Hepatocyte (in vitro differentiated cells): ENCODE data around the gene IDH2. TPM values are rescaled to one million over a fixed set of nuclear protein-coding genes. Genes with fewer than 3 reads are reported as not detected.

ENCODE experiments used
- DNase-seq: peaks from one replicate; pipeline ENCODE4 v3.0.0-alpha.2; 2016; ENCODE audit warnings: low spot score
- H2AFZ ChIP-seq: fragments of 200-600 bp; sonication (generic); 2 replicates; pipeline ENCODE4 v1.6.0; 2016; ENCODE audit warnings: antibody characterized with exemption, mild to moderate bottlenecking
- H3K27ac ChIP-seq: fragments of 200-600 bp; sonication (generic); 2 replicates; pipeline ENCODE4 v1.5.1; 2016; ENCODE audit warnings: mild to moderate bottlenecking
- H3K27me3 ChIP-seq: fragments of 200-600 bp; sonication (generic); 2 replicates; pipeline ENCODE4 v1.6.1; 2016
- H3K36me3 ChIP-seq: fragments of 200-600 bp; sonication (generic); replicated peaks from 2 replicates; pipeline ENCODE4 v1.5.1; 2016; ENCODE audit warnings: low read depth; ENCODE audit not compliant: insufficient read depth
- H3K4me1 ChIP-seq: fragments of 200-600 bp; sonication (generic); 2 replicates; pipeline ENCODE4 v1.5.1; 2016; ENCODE audit warnings: mild to moderate bottlenecking, moderate library complexity; ENCODE audit not compliant: insufficient read depth
- H3K4me2 ChIP-seq: fragments of 200-600 bp; sonication (generic); 2 replicates; pipeline ENCODE4 v1.6.0; 2016
- H3K4me3 ChIP-seq: fragments of 200-600 bp; sonication (generic); 2 replicates; pipeline ENCODE4 v1.5.1; 2016; ENCODE audit warnings: mild to moderate bottlenecking
- H3K79me2 ChIP-seq: fragments of 200-600 bp; sonication (generic); 2 replicates; pipeline ENCODE4 v1.6.0; 2017; ENCODE audit warnings: mild to moderate bottlenecking
- H3K9me2 ChIP-seq: fragments of 200-600 bp; sonication (generic); replicated peaks from 2 replicates; pipeline ENCODE4 v1.6.0; 2017; ENCODE audit warnings: mild to moderate bottlenecking; ENCODE audit not compliant: insufficient read depth
- H3K9me3 ChIP-seq: fragments of 200-600 bp; sonication (generic); 2 replicates; pipeline ENCODE4 v1.5.1; 2016; ENCODE audit warnings: low read depth, mild to moderate bottlenecking
- H4K20me1 ChIP-seq: fragments of 200-600 bp; sonication (generic); 2 replicates; pipeline ENCODE4 v1.6.0; 2016; ENCODE audit warnings: mild to moderate bottlenecking; ENCODE audit not compliant: insufficient read depth, poor library complexity, severe bottlenecking
- EZH2 ChIP-seq: fragments of 200-600 bp; sonication (generic); IDR thresholded peaks from 2 replicates; pipeline ENCODE4 v1.6.1; 2016; ENCODE audit warnings: antibody characterized with exemption, mild to moderate bottlenecking, borderline replicate concordance
- EZH2phosphoT487 ChIP-seq: fragments of 200-600 bp; sonication (generic); IDR thresholded peaks from one replicate; pipeline ENCODE4 v1.6.1; 2018; ENCODE audit warnings: antibody characterized with exemption, mild to moderate bottlenecking, low read depth, moderate library complexity; ENCODE audit not compliant: unreplicated experiment, severe bottlenecking
- WGBS: methylation state at CpG from one replicate; pipeline ENCODE4 v1.1.6; 2016; ENCODE audit warnings: low lambda C conversion rate; ENCODE audit errors: missing lambda C conversion rate; 5-methylcytosine and 5-hydroxymethylcytosine counted together
- polyA plus RNA-seq: library from polyadenylated mRNA; unstranded; fragments of >200 nt; fragmentation: Nextera tagmentation; extraction: Ambion mirVana; gene quantifications from 2 replicates; pipeline ENCODE4 v1.2.1, GENCODE V29; 2016
- total RNA-seq: library from RNA; depleted of rRNA; stranded (reverse); fragments of >200 nt; gene quantifications from 2 replicates; pipeline ENCODE4 v1.2.3, GENCODE V29; 2014
- TF ChIP-seq, protein P1 (sequence below): fragments of 200-600 bp; sonication (generic); IDR thresholded peaks from 2 replicates; pipeline ENCODE4 v1.5.1; 2016; ENCODE audit warnings: antibody characterized with exemption, mild to moderate bottlenecking; ENCODE audit not compliant: poor library complexity

Gene IDH2
- total and polyA plus RNA-seq, 2 experiments from 2014 or later = 163 to 327 TPM

DNA sequence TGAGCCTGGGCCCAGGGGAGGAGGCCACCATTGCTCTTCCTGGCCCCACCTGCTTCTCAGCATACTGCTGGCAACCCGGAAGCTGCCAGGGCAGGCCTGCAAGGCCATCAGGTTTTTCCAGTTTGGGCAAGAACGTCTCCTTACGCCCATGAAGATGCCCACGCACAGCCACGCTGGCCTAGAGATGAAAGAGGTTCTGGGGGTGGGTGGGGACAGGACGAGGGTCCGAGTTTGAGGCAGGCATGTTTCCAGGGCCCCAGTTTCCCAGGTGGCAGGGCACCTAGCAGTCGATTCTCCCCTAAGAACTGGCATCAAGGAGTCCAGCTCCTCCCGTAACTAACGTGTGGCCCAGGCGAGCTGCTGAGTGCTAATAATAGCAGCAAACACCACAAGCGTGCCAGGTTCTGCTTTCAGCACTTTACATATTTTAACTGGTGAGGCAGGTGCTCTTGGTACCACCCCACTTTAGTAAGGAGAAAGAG is 55.3 kb downstream of the IDH2 start:
- Histone ChIP-seq H3K4me3 (no peak overlapping the region), H4K20me1 (peaks cover 5% of the 10 kb centered on the region), H3K9me3 (no peaks in the 10 kb centered on the region), H3K4me2 (no peak overlapping the region), H3K9me2 (no peaks in the 10 kb centered on the region), H2AFZ (no peak overlapping the region), H3K27ac (no peak overlapping the region), H3K4me1 (no peaks in the 10 kb centered on the region), H3K79me2 (peaks cover 77% of the 10 kb centered on the region), H3K27me3 (no peaks in the 10 kb centered on the region), H3K36me3 (no peaks in the 10 kb centered on the region)
- DNase-seq = no peak
- TF ChIP-seq, protein P1, sequence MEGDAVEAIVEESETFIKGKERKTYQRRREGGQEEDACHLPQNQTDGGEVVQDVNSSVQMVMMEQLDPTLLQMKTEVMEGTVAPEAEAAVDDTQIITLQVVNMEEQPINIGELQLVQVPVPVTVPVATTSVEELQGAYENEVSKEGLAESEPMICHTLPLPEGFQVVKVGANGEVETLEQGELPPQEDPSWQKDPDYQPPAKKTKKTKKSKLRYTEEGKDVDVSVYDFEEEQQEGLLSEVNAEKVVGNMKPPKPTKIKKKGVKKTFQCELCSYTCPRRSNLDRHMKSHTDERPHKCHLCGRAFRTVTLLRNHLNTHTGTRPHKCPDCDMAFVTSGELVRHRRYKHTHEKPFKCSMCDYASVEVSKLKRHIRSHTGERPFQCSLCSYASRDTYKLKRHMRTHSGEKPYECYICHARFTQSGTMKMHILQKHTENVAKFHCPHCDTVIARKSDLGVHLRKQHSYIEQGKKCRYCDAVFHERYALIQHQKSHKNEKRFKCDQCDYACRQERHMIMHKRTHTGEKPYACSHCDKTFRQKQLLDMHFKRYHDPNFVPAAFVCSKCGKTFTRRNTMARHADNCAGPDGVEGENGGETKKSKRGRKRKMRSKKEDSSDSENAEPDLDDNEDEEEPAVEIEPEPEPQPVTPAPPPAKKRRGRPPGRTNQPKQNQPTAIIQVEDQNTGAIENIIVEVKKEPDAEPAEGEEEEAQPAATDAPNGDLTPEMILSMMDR = no peak
- no peak for TF ChIP-seq EZH2
- no peak for TF ChIP-seq EZH2phosphoT487
- 90% methylated on average over 12 of the region's 12 CpGs for WGBS

DNA sequence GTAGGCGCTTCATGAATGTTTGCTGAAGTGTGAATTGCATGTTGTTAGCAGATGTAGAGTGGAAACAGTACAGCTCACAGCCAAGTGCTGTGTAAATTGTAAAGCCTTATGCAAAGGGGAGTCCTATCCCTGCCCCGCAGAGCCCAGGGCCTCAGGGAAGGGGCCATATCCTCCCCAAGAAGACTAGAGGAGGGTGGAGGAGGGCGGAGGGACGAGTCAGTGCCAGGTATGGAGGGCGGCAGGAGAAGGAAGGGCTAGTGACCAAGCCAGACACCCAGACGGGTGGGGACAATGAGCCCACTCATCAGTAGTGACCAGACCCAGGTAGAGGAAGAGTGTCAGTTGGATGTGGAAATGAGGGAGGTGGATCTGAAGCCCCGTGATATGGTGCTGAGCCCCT is 56.0 kb downstream of the IDH2 start:
- no peak overlapping the region for H3K4me2 ChIP-seq
- peaks cover 5% of the 10 kb centered on the region for H4K20me1 ChIP-seq
- no peak overlapping the region for H3K27ac ChIP-seq
- no peak overlapping the region for H3K4me3 ChIP-seq
- TF ChIP-seq, protein P1 = no peak
- TF ChIP-seq EZH2 = no peak
- no peak for TF ChIP-seq EZH2phosphoT487
- no peaks in the 10 kb centered on the region for H3K27me3 ChIP-seq
- no peaks in the 10 kb centered on the region for H3K9me3 ChIP-seq
- H3K4me1 ChIP-seq = no peaks in the 10 kb centered on the region
- peaks cover 76% of the 10 kb centered on the region for H3K79me2 ChIP-seq
- no peak overlapping the region for H2AFZ ChIP-seq
- no peak for DNase-seq
- WGBS = 88% methylated on average over 7 of the region's 7 CpGs
- no peaks in the 10 kb centered on the region for H3K36me3 ChIP-seq
- H3K9me2 ChIP-seq = no peaks in the 10 kb centered on the region

DNA sequence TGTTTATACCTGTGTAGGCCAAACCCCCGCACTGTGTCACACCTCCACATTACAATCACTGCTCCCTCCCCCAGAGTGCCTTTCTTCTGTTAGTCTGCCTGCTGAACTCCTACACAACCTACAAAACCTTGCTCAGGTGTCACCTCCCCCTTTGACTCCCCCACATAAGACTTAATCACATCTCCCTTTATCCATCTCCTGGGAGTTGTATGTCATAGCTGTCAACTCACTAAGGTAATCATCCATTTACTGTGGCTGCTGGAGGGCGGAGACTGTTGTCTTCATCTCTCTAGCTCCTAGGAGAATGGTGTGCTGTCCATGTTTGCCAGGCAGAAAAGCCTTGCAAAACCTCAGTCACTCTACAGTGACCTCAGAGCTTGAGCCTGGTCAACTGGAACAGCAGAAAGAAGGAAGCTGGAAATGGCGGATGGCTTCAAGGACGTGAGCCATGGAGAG is 57.3 kb downstream of the IDH2 start:
- no peak overlapping the region for H2AFZ ChIP-seq
- H3K79me2 ChIP-seq = peaks cover 79% of the 10 kb centered on the region
- no peaks in the 10 kb centered on the region for H3K9me2 ChIP-seq
- H3K27ac ChIP-seq = no peak overlapping the region
- no peak overlapping the region for H3K4me3 ChIP-seq
- H3K36me3 ChIP-seq = no peaks in the 10 kb centered on the region
- H3K9me3 ChIP-seq = no peaks in the 10 kb centered on the region
- H4K20me1 ChIP-seq = peaks cover 5% of the 10 kb centered on the region
- H3K27me3 ChIP-seq = no peaks in the 10 kb centered on the region
- H3K4me1 ChIP-seq = peaks cover 8% of the 10 kb centered on the region
- DNase-seq = no peak
- TF ChIP-seq EZH2phosphoT487 (no peak), EZH2 (no peak)
- TF ChIP-seq, protein P1 = no peak
- WGBS = 95% methylated on average over 4 of the region's 4 CpGs
- no peak overlapping the region for H3K4me2 ChIP-seq

DNA sequence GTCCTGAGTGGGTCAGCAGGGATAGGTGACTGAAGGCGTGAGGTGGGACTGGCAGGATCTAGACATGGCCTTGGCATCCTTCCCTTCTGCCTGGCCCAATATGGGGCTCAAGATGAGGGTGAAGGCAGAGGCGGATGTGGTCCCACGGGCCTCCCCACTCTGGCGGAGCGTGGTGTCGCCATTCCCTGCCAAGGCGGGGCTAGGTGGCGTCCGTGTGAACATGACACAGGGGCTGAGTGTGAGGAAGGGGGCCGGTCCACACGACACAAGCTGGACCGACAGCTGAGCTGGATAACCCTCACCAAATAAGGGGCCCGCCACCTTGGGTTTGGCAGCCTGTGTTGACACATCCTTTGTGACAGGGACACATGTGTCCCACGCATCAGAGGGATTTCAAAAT is 58.1 kb downstream of the IDH2 start:
- Histone ChIP-seq H3K9me2 (no peaks in the 10 kb centered on the region), H4K20me1 (peaks cover 5% of the 10 kb centered on the region), H3K79me2 (peaks cover 83% of the 10 kb centered on the region), H3K4me1 (peaks cover 10% of the 10 kb centered on the region), H3K4me2 (no peak overlapping the region), H3K4me3 (no peak overlapping the region), H2AFZ (no peak overlapping the region), H3K36me3 (no peaks in the 10 kb centered on the region), H3K9me3 (no peaks in the 10 kb centered on the region), H3K27me3 (no peaks in the 10 kb centered on the region), H3K27ac (no peak overlapping the region)
- DNase-seq = no peak
- 94% methylated on average over 14 of the region's 14 CpGs for WGBS
- TF ChIP-seq, protein P1 = no peak
- TF ChIP-seq EZH2 = no peak
- no peak for TF ChIP-seq EZH2phosphoT487
